Endothelial cell (in vitro differentiated cells): Measurements from ENCODE around the gene PHLDA2. TPM values are rescaled to one million over a fixed set of nuclear protein-coding genes. Genes with fewer than 3 reads are reported as not detected.

ENCODE experiments used
- DNase-seq: peaks from one replicate; pipeline ENCODE4 v3.0.0; 2021; ENCODE audit warnings: low spot score
- H3K27ac Mint-ChIP-seq: one replicate; pipeline ENCODE4 v1.8.0; 2021; ENCODE audit warnings: mixed read lengths, inconsistent platforms; ENCODE audit not compliant: unreplicated experiment
- H3K27me3 Mint-ChIP-seq: one replicate; pipeline ENCODE4 v1.8.0; 2021; ENCODE audit warnings: mild to moderate bottlenecking, moderate library complexity, mixed read lengths, inconsistent platforms; ENCODE audit not compliant: unreplicated experiment
- H3K36me3 Mint-ChIP-seq: one replicate; pipeline ENCODE4 v1.8.0; 2021; ENCODE audit warnings: mild to moderate bottlenecking, low read depth, mixed read lengths, inconsistent platforms; ENCODE audit not compliant: unreplicated experiment
- H3K4me1 Mint-ChIP-seq: one replicate; pipeline ENCODE4 v1.8.0; 2021; ENCODE audit warnings: mild to moderate bottlenecking, mixed read lengths, inconsistent platforms; ENCODE audit not compliant: unreplicated experiment
- H3K4me3 Mint-ChIP-seq: one replicate; pipeline ENCODE4 v1.8.0; 2021; ENCODE audit warnings: mild to moderate bottlenecking, mixed read lengths, inconsistent platforms; ENCODE audit not compliant: unreplicated experiment
- H3K9me3 Mint-ChIP-seq: one replicate; pipeline ENCODE4 v1.8.0; 2021; ENCODE audit warnings: mixed read lengths, inconsistent platforms; ENCODE audit not compliant: unreplicated experiment
- CTCF ChIP-seq: fragments of 200-600 bp; sonication (generic); IDR thresholded peaks from one replicate; pipeline ENCODE4 v1.5.0; 2021; ENCODE audit warnings: antibody characterized with exemption; ENCODE audit not compliant: unreplicated experiment
- total RNA-seq: library from RNA; stranded (reverse); fragmentation: NEBNext Ultra II Directional; extraction: Animal tissue kit (Norgen Biotek cat#: 25700); gene quantifications from one replicate; pipeline ENCODE4 v1.2.1, GENCODE V29; 2021; ENCODE audit not compliant: unreplicated experiment

The PHLDA2 gene
- total RNA-seq, 1 donor from 2014 or later = 8.1 TPM

DNA sequence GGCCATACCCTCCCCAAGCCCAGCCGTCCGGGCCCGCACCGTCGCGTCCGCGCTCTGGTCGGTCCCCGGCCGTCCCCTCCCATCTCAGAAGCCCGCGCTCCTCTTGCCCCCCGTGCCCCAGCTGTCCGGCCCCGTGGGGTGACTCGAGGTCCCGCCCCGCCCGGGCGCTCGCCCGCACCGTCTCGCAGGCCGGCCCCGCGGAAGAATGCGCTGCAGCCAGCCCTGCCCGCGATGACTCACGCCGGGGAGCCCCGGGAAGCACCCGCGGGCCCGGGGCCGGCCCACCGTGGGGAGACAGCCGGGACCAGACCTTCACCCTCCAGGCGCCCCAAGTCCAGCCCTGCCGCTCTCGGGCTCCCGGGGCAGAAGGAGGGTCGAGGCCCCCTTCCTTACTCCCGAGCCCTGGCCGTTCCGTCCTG, 320 bp upstream of the PHLDA2 start:
- H3K27me3 Mint-ChIP-seq = peaks cover 20% of the 10 kb centered on the region
- peak overlapping the region; percentile 42 for H3K4me3 Mint-ChIP-seq
- DNase-seq = no peak
- no peaks in the 10 kb centered on the region for H3K9me3 Mint-ChIP-seq
- no peak for TF ChIP-seq CTCF
- H3K4me1 Mint-ChIP-seq = no peaks in the 10 kb centered on the region
- H3K27ac Mint-ChIP-seq = no peak overlapping the region
- H3K36me3 Mint-ChIP-seq = no peaks in the 10 kb centered on the region

GRCh38 chr11:2927851-2928604, 1.2 kb downstream of the PHLDA2 start:
- peak overlapping the region; percentile 69 for H3K4me3 Mint-ChIP-seq
- no peak overlapping the region for H3K27ac Mint-ChIP-seq
- H3K4me1 Mint-ChIP-seq = no peaks in the 10 kb centered on the region
- no peak for TF ChIP-seq CTCF
- DNase-seq = no peak
- H3K9me3 Mint-ChIP-seq = no peaks in the 10 kb centered on the region
- H3K27me3 Mint-ChIP-seq = peaks cover 20% of the 10 kb centered on the region
- no peaks in the 10 kb centered on the region for H3K36me3 Mint-ChIP-seq

- Mint-ChIP-seq H3K27me3 (peaks cover 20% of the 10 kb centered on the region), H3K4me1 (no peaks in the 10 kb centered on the region), H3K9me3 (no peaks in the 10 kb centered on the region), H3K27ac (no peak overlapping the region), H3K4me3 (no peak overlapping the region), H3K36me3 (no peaks in the 10 kb centered on the region)
- no peak for TF ChIP-seq CTCF
- DNase-seq = no peak
These were observed 2.0 kb downstream of the PHLDA2 start for GRCh38 chr11:2927121-2927800.

- TF ChIP-seq CTCF = no peak
- no peaks in the 10 kb centered on the region for H3K36me3 Mint-ChIP-seq
- no peaks in the 10 kb centered on the region for H3K9me3 Mint-ChIP-seq
- H3K27ac Mint-ChIP-seq = no peak overlapping the region
- H3K27me3 Mint-ChIP-seq = peaks cover 20% of the 10 kb centered on the region
- no peak overlapping the region for H3K4me3 Mint-ChIP-seq
- no peak for DNase-seq
- no peaks in the 10 kb centered on the region for H3K4me1 Mint-ChIP-seq
These were observed 2.6 kb downstream of the PHLDA2 start for GRCh38 chr11:2926611-2927051.
